ENCODE data around the gene FMC1. TPM values are rescaled to one million over a fixed set of nuclear protein-coding genes. Genes with fewer than 3 reads are reported as not detected.
"Not testable (repeated sequence)": the region's sequence is repeated elsewhere in the genome, so short reads cannot be mapped to it uniquely, and the experiment has no call there.

Gene FMC1
- total RNA-seq, 2 experiments from 2014 or later: 9.9 TPM

- Mint-ChIP-seq H3K4me1 (peaks cover 14% of the 10 kb centered on the region), H3K36me3 (ENCODE audit: low read depth) (no peaks in the 10 kb centered on the region), H3K9me3 (peaks cover 2% of the 10 kb centered on the region), H3K27ac (no peak overlapping the region), H3K4me3 (no peak overlapping the region), H3K27me3 (no peaks in the 10 kb centered on the region)
- ChIA-PET POLR2A (interaction anchor here (1.2 kb wide), 1 partner anchor 10 kb away, joined by 5 read pairs; no protein-coding TSS in a partner anchor), CTCF (no interaction called here)
- no peak for DNase-seq
Observed at GRCh38 chr7:139329119-139329518, 12.0 kb upstream of the FMC1 start.

- DNase-seq: no peak
- H3K9me3 Mint-ChIP-seq: peaks cover 2% of the 10 kb centered on the region
- no peaks in the 10 kb centered on the region for H3K36me3 Mint-ChIP-seq (ENCODE audit: low read depth)
- ChIA-PET POLR2A (no interaction called here), CTCF (interaction anchor here (0.7 kb wide), 1 partner anchor 9 kb away, joined by 3 read pairs; no protein-coding TSS in a partner anchor)
- no peaks in the 10 kb centered on the region for H3K27me3 Mint-ChIP-seq
- H3K4me1 Mint-ChIP-seq: peaks cover 14% of the 10 kb centered on the region
- H3K4me3 Mint-ChIP-seq: no peak overlapping the region
- no peak overlapping the region for H3K27ac Mint-ChIP-seq
Observed at GRCh38 chr7:139330333-139331030, 10.7 kb upstream of the FMC1 start.

- H3K4me3 Mint-ChIP-seq: no peak overlapping the region
- H3K36me3 Mint-ChIP-seq (ENCODE audit: low read depth): no peaks in the 10 kb centered on the region
- no peak overlapping the region for H3K27ac Mint-ChIP-seq
- no peak for DNase-seq
- H3K27me3 Mint-ChIP-seq: no peaks in the 10 kb centered on the region
- CTCF ChIA-PET: interaction anchor here (0.7 to 1.2 kb wide), 4 partner anchors 12 to 43 kb away, joined by 3 to 4 read pairs (median 3); no protein-coding TSS in a partner anchor
- peaks cover 2% of the 10 kb centered on the region for H3K9me3 Mint-ChIP-seq
- POLR2A ChIA-PET: no interaction called here
- H3K4me1 Mint-ChIP-seq: peaks cover 14% of the 10 kb centered on the region
Observed at GRCh38 chr7:139332697-139333359, 8.3 kb upstream of the FMC1 start.

DNA sequence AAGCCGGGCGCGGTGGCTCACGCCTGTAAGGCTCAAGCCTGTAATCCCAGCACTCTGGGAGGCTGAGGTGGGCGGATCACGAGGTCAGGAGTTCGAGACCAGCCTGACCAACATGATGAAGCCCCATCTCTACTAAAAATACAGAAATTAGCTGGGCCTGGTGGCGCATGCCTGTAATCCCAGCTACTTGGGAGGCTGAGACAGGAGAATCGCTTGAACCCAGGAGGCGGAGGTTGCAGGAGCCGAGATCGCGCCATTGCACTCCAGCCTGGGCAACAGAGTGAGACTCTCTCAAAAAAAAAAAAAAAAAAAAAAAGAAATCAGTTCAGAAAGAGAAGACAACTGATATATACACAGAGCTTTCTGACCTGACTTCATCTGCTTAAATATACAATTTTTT, 7.7 kb upstream of the FMC1 start:
- H3K27me3 Mint-ChIP-seq; H3K36me3 Mint-ChIP-seq (ENCODE audit: low read depth); H3K27ac Mint-ChIP-seq; POLR2A ChIA-PET; H3K9me3 Mint-ChIP-seq; DNase-seq; H3K4me3 Mint-ChIP-seq: not testable (repeated sequence)
- H3K4me1 Mint-ChIP-seq: peaks cover 14% of the 10 kb centered on the region
- CTCF ChIA-PET: interaction anchor here (0.7 to 1.1 kb wide), 2 partner anchors 16 to 43 kb away, joined by 3 to 4 read pairs; no protein-coding TSS in a partner anchor

DNA sequence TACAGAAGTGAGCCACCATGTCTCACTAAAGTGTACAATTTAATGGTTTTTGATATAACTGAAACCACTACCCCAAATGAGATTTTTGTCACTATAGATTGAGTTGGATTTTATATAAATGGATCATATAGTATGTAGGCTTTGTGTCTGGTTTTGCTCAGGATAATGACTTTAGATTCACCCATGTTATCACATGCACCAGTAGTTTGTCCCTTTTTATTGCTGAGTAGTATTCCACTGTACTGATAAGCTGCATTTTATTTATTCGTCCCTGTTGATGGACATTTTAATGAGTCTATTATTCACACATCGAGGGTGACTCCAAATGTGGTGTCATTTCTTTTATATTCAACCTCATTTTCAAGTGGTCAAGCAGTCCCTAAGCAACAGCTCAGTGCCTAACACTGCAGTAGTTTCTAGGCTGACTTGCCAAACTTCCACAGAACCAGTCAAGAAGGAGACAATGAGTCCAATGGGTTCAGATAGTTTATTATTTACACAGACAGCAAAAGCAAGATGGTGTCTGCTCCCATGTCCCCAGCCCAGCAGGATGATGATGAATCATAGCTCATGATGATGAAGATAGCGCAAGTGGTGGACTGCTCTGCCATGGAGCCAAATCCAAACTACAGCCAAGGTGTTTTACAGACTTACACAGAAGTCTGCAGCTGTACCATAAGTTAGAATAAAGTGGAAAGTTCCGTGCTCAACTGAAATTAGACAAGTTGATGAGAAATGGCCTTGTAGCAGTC, 6.6 kb upstream of the FMC1 start:
- H3K4me1 Mint-ChIP-seq: peaks cover 18% of the 10 kb centered on the region
- H3K27me3 Mint-ChIP-seq: no peaks in the 10 kb centered on the region
- no peak overlapping the region for H3K27ac Mint-ChIP-seq
- CTCF ChIA-PET: no interaction called here
- no peak for DNase-seq
- H3K9me3 Mint-ChIP-seq: peaks cover 7% of the 10 kb centered on the region
- POLR2A ChIA-PET: interaction anchor here (1.1 to 1.2 kb wide), 2 partner anchors 25 to 239 kb away, joined by 3 read pairs; partner anchors contain the start of gene LUC7L2
- H3K36me3 Mint-ChIP-seq (ENCODE audit: low read depth): peaks cover 2% of the 10 kb centered on the region
- H3K4me3 Mint-ChIP-seq: no peak overlapping the region

DNA sequence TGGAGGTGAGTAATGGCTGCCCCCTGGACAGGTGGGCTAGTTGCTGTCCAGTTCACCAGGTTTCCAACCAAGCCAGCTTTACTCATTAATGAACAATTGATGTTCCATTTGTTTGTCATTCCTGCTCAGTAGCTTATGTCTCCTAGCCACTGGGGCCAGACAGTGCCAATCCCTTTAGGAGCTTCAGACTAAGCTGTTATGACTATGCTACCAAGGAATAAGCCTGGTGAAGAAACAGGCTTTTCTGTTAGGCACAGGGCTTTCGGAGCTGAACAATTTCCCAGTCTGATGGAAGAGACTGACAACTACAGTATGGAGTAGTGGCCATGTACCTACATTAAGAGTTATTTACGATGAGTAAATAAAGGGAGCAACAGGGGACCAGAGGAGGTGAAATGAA, 2.1 kb upstream of the FMC1 start:
- H3K27ac Mint-ChIP-seq: peak overlapping the region; percentile 96
- CTCF ChIA-PET: interaction anchor here (1.1 to 3.1 kb wide), 4 partner anchors 20 to 452 kb away, joined by 3 to 11 read pairs (median 8); partner anchors contain the start of gene LUC7L2
- POLR2A ChIA-PET: interaction anchor here (0.9 to 4.2 kb wide), 6 partner anchors 10 to 206 kb away, joined by 3 to 57 read pairs (median 6); partner anchors contain the start of gene LUC7L2
- peak overlapping the region; percentile 83 for H3K4me3 Mint-ChIP-seq
- H3K9me3 Mint-ChIP-seq: peaks cover 6% of the 10 kb centered on the region
- no peak for DNase-seq
- peaks cover 2% of the 10 kb centered on the region for H3K27me3 Mint-ChIP-seq
- peaks cover 14% of the 10 kb centered on the region for H3K36me3 Mint-ChIP-seq (ENCODE audit: low read depth)
- H3K4me1 Mint-ChIP-seq: peaks cover 25% of the 10 kb centered on the region

GRCh38 chr7:139339698-139340036, 1.5 kb upstream of the FMC1 start:
- POLR2A ChIA-PET: interaction anchor here (0.9 to 4.2 kb wide), 8 partner anchors 11 to 244 kb away, joined by 3 to 57 read pairs (median 6); partner anchors contain the start of gene LUC7L2
- Mint-ChIP-seq H3K9me3 (peaks cover 6% of the 10 kb centered on the region), H3K4me1 (peaks cover 27% of the 10 kb centered on the region), H3K27ac (peak overlapping the region; percentile 96), H3K27me3 (peaks cover 2% of the 10 kb centered on the region), H3K4me3 (peak overlapping the region; percentile 83), H3K36me3 (ENCODE audit: low read depth) (peaks cover 16% of the 10 kb centered on the region)
- CTCF ChIA-PET: interaction anchor here (0.8 to 3.1 kb wide), 9 partner anchors 9 to 453 kb away, joined by 3 to 11 read pairs (median 4); partner anchors contain the start of gene LUC7L2
- no peak for DNase-seq

DNA sequence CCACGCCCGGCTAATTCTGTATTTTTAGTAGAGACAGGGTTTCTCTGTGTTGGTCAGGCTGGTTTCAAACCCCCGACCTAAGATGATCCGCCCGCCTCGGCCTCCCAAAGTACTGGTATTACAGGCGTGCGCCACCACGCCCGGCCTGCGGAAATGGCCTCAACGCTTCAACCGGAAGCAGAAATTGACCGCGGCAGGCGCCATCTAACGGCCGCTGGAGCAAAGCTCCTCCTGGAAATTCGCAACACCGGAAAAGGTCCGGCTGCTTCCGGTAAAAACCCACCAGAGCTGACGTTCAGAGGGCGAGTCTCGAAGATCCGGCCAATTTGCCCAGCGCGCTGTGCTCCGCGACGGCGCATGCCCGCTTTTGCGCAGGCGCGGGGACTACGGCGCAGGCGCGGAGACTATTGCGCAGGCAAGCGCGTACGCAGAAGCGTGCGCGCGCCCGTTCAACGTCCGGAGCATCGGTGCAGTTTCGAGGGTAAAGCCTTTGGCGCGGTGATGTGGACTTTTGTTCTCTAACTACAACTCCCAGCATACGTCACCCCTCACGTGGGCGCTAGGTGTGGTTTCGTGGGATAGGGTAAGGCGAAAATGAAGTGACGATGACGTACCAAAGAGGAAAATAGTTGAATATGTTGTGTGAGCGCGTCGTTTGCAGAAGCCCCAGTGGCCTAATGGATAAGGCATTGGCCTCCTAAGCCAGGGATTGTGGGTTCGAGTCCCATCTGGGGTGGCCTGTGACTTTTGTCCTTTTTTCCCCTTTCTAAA, 915 bp upstream of the FMC1 start:
- Mint-ChIP-seq H3K9me3 (peaks cover 6% of the 10 kb centered on the region), H3K4me1 (peaks cover 27% of the 10 kb centered on the region), H3K27me3 (peaks cover 2% of the 10 kb centered on the region), H3K27ac (peak overlapping the region; percentile 96), H3K4me3 (peak overlapping the region; percentile 83), H3K36me3 (ENCODE audit: low read depth) (peaks cover 19% of the 10 kb centered on the region)
- peak; percentile 99 for DNase-seq
- CTCF ChIA-PET: interaction anchor here (0.8 to 3.1 kb wide), 8 partner anchors 9 to 265 kb away, joined by 3 to 11 read pairs (median 4); partner anchors contain the start of gene LUC7L2
- POLR2A ChIA-PET: interaction anchor here (0.6 to 4.2 kb wide), 8 partner anchors 9 to 245 kb away, joined by 3 to 57 read pairs (median 5); partner anchors contain the start of gene LUC7L2

DNA sequence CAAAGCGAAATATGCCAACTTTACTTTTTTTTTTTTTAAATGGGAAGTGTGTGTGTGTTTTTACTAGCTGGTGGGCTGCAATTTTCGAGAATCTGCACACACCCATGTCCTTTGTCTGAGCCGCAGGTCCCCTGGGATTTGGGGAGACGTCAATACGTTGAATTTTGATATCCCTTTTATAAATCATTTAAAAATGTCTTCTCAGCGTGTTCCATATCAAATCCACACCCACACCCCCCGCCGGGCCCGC, 404 bp upstream of the FMC1 start:
- Mint-ChIP-seq H3K4me3 (peak overlapping the region; percentile 83), H3K9me3 (peaks cover 6% of the 10 kb centered on the region)

DNA sequence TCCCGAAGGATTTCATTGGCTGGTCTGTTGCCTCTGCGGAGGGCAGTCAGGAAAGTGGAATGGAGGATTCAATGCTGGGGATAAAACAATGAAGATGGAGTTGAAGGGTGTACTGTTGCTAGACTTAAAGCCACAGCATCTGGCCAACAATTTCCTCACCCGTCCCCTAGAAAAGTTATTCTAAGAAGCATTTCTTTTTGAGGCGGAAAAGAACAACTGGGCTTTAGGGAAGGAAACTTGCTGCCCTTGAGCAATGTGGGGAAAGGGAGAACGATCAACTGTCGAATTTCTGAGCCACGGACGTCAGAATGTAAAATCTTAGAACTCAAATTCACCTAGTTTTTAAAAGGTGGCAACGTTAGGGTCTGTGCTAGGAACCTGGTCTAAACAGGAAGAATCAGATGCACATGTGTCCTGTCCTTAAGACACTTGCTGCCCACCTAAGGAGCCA, 664 bp downstream of the FMC1 start:
- H3K27me3 Mint-ChIP-seq: peaks cover 2% of the 10 kb centered on the region
- peaks cover 27% of the 10 kb centered on the region for H3K4me1 Mint-ChIP-seq
- CTCF ChIA-PET: no interaction called here
- POLR2A ChIA-PET: interaction anchor here (4.7 kb wide), 1 partner anchor 18 kb away, joined by 46 read pairs; the partner anchor contains the start of gene LUC7L2
- DNase-seq: no peak
- peak overlapping the region; percentile 83 for H3K4me3 Mint-ChIP-seq
- peaks cover 6% of the 10 kb centered on the region for H3K9me3 Mint-ChIP-seq
- H3K36me3 Mint-ChIP-seq (ENCODE audit: low read depth): peaks cover 28% of the 10 kb centered on the region
- H3K27ac Mint-ChIP-seq: peak overlapping the region; percentile 96

More for the DNA sequence above, 404 bp upstream of the FMC1 start:
- ChIA-PET POLR2A (interaction anchor here (0.6 to 4.2 kb wide), 6 partner anchors 9 to 245 kb away, joined by 3 to 57 read pairs (median 4); partner anchors contain the start of gene LUC7L2), CTCF (interaction anchor here (1.1 to 3.1 kb wide), 5 partner anchors 13 to 266 kb away, joined by 4 to 11 read pairs (median 5); partner anchors contain the start of gene LUC7L2)
- peak overlapping the region; percentile 96 for H3K27ac Mint-ChIP-seq
- peaks cover 2% of the 10 kb centered on the region for H3K27me3 Mint-ChIP-seq
- H3K4me1 Mint-ChIP-seq: peaks cover 27% of the 10 kb centered on the region
- DNase-seq: no peak
- peaks cover 21% of the 10 kb centered on the region for H3K36me3 Mint-ChIP-seq (ENCODE audit: low read depth)

GRCh38 chr7:139345042-139345441, 3.9 kb downstream of the FMC1 start:
- no peak for DNase-seq
- Mint-ChIP-seq H3K36me3 (ENCODE audit: low read depth) (peaks cover 33% of the 10 kb centered on the region), H3K27ac (no peak overlapping the region), H3K9me3 (no peaks in the 10 kb centered on the region), H3K4me1 (peaks cover 21% of the 10 kb centered on the region), H3K4me3 (no peak overlapping the region), H3K27me3 (peaks cover 2% of the 10 kb centered on the region)
- POLR2A ChIA-PET: interaction anchor here (4.7 kb wide), 1 partner anchor 15 kb away, joined by 46 read pairs; the partner anchor contains the start of gene LUC7L2
- CTCF ChIA-PET: interaction anchor here (0.9 kb wide), 1 partner anchor 31 kb away, joined by 3 read pairs; no protein-coding TSS in a partner anchor

DNA sequence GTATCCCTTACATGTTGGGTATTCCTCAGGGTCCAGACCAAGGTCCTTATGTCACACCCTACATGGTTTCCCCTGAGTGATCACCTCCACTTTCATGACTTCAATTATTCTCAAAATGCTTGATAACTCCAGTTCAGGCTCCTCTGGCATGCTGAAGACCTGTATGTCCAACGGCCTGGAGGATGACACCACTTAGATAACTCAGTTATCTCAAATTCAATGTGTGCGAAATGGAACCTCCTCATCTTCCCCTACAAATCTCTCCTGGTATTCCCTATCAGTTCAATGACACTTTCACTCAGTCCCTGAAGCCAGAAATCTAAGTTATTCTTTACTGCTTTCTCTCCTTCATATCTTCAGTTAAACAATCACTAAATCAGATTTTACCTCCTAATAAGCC, 9.9 kb downstream of the FMC1 start:
- H3K36me3 Mint-ChIP-seq (ENCODE audit: low read depth): peaks cover 36% of the 10 kb centered on the region
- H3K9me3 Mint-ChIP-seq: no peaks in the 10 kb centered on the region
- CTCF ChIA-PET: no interaction called here
- H3K4me1 Mint-ChIP-seq: peaks cover 3% of the 10 kb centered on the region
- no peak overlapping the region for H3K27ac Mint-ChIP-seq
- no peak overlapping the region for H3K4me3 Mint-ChIP-seq
- H3K27me3 Mint-ChIP-seq: no peaks in the 10 kb centered on the region
- POLR2A ChIA-PET: no interaction called here
- no peak for DNase-seq

Data from activated CD4-positive, alpha-beta memory T cell treated with anti-CD3 and anti-CD28 coated beads, Interleukin-2, amount 10 ng/mL, durations not matched to agents 7 days and 5 days (primary cell).